ENCODE results near the gene ASPSCR1.

ASPSCR1 gene

GRCh38 chr17:82039695-82040299 is 62.4 kb downstream of the ASPSCR1 start:
- no peak overlapping the region for H3K4me2 ChIP-seq (ENCODE audit: low read depth, low read length, poor library complexity, severe bottlenecking)
- H3K79me2 ChIP-seq (ENCODE audit: insufficient read depth, low read length), result peaks cover 11% of the 10 kb centered on the region
- H3K36me3 ChIP-seq (ENCODE audit: low read length), result no peaks in the 10 kb centered on the region
- no peaks in the 10 kb centered on the region for H3K27me3 ChIP-seq (ENCODE audit: low read length)
- no peaks in the 10 kb centered on the region for H3K9me2 ChIP-seq (replicated peaks; ENCODE audit: insufficient read depth, low read length)
- no peak overlapping the region for H3K9ac ChIP-seq (ENCODE audit: low read length)
- peaks cover 4% of the 10 kb centered on the region; the same call in 1 of the 2 replicates for H4K20me1 ChIP-seq (ENCODE audit: low read depth, low read length)
- H3K27ac ChIP-seq (ENCODE audit: low read depth, low read length), result no peak overlapping the region
- H3F3A ChIP-seq (ENCODE audit: insufficient read depth), result peaks cover 8% of the 10 kb centered on the region; the same call in 1 of the 2 replicates
- H2AFZ ChIP-seq (ENCODE audit: low read depth, low read length, severe bottlenecking), result no peak overlapping the region
- no peak overlapping the region for H3K4me3 ChIP-seq (ENCODE audit: insufficient read depth, low read length, poor library complexity, severe bottlenecking)
- TF ChIP-seq EZH2phosphoT487 (conservative IDR thresholded peaks at IDR 0.05; ENCODE audit: low read length) (no peak), CTCF (IDR thresholded peaks at IDR 0.05; ENCODE audit: insufficient read depth, low read length, poor library complexity, severe bottlenecking) (no peak)
- H3K9me3 ChIP-seq (ENCODE audit: insufficient read depth, low read length), result no peaks in the 10 kb centered on the region

GRCh38 chr17:82041144-82041814 is 63.9 kb downstream of the ASPSCR1 start:
- peaks cover 8% of the 10 kb centered on the region for H3K79me2 ChIP-seq (ENCODE audit: insufficient read depth, low read length)
- no peak overlapping the region for H3K27ac ChIP-seq (ENCODE audit: low read depth, low read length)
- H3K36me3 ChIP-seq (ENCODE audit: low read length), result no peaks in the 10 kb centered on the region
- no peak for TF ChIP-seq CTCF (IDR thresholded peaks at IDR 0.05; ENCODE audit: insufficient read depth, low read length, poor library complexity, severe bottlenecking)
- no peak for TF ChIP-seq EZH2phosphoT487 (conservative IDR thresholded peaks at IDR 0.05; ENCODE audit: low read length)
- no peaks in the 10 kb centered on the region for H3K9me3 ChIP-seq (ENCODE audit: insufficient read depth, low read length)
- H3F3A ChIP-seq (ENCODE audit: insufficient read depth), result no peaks in the 10 kb centered on the region
- no peak overlapping the region for H3K4me2 ChIP-seq (ENCODE audit: low read depth, low read length, poor library complexity, severe bottlenecking)
- no peak overlapping the region for H3K9ac ChIP-seq (ENCODE audit: low read length)
- peaks cover 4% of the 10 kb centered on the region; the same call in 1 of the 2 replicates for H4K20me1 ChIP-seq (ENCODE audit: low read depth, low read length)
- no peaks in the 10 kb centered on the region for H3K27me3 ChIP-seq (ENCODE audit: low read length)
- H3K9me2 ChIP-seq (replicated peaks; ENCODE audit: insufficient read depth, low read length), result no peaks in the 10 kb centered on the region
- no peak overlapping the region for H2AFZ ChIP-seq (ENCODE audit: low read depth, low read length, severe bottlenecking)
- no peak overlapping the region for H3K4me3 ChIP-seq (ENCODE audit: insufficient read depth, low read length, poor library complexity, severe bottlenecking)

- Histone ChIP-seq H3K9me2 (replicated peaks; ENCODE audit: insufficient read depth, low read length) (no peaks in the 10 kb centered on the region), H3K4me2 (ENCODE audit: low read depth, low read length, poor library complexity, severe bottlenecking) (no peak overlapping the region), H3K4me3 (ENCODE audit: insufficient read depth, low read length, poor library complexity, severe bottlenecking) (no peak overlapping the region), H3K36me3 (ENCODE audit: low read length) (no peaks in the 10 kb centered on the region), H3K27me3 (ENCODE audit: low read length) (no peaks in the 10 kb centered on the region), H3K9ac (ENCODE audit: low read length) (no peak overlapping the region), H3K79me2 (ENCODE audit: insufficient read depth, low read length) (no peaks in the 10 kb centered on the region), H4K20me1 (ENCODE audit: low read depth, low read length) (no peaks in the 10 kb centered on the region), H3F3A (ENCODE audit: insufficient read depth) (no peaks in the 10 kb centered on the region), H3K27ac (ENCODE audit: low read depth, low read length) (no peak overlapping the region), H3K9me3 (ENCODE audit: insufficient read depth, low read length) (no peaks in the 10 kb centered on the region), H2AFZ (ENCODE audit: low read depth, low read length, severe bottlenecking) (no peak overlapping the region)
- TF ChIP-seq EZH2phosphoT487 (conservative IDR thresholded peaks at IDR 0.05; ENCODE audit: low read length) (no peak), CTCF (IDR thresholded peaks at IDR 0.05; ENCODE audit: insufficient read depth, low read length, poor library complexity, severe bottlenecking) (no peak)
Observed at GRCh38 chr17:82042649-82043048, 65.2 kb downstream of the ASPSCR1 start.

Measured in SU-DHL-6 (cell line).